SK-N-SH (cell line): ENCODE measurements around the gene BRCA1.

ENCODE experiments used
- CTCF ChIP-seq: fragments of 200-600 bp; sonication (generic); IDR thresholded peaks from 2 replicates; pipeline ENCODE4 v1.6.1; 2017; ENCODE audit warnings: antibody characterized with exemption, mild to moderate bottlenecking, moderate library complexity
- EP300 ChIP-seq, 2 experiments: IDR thresholded peaks; 2 replicates each; pipeline versions ENCODE4 v1.4.0 to v1.6.1; 2012; ENCODE audit warnings: borderline replicate concordance in 1 of 2, low read depth in 1 of 2, low read length in 1 of 2
- FOXJ3 ChIP-seq: sonication (generic); formaldehyde crosslinking; IDR thresholded peaks from 2 replicates; pipeline ENCODE4 v1.5.1; 2020; ENCODE audit warnings: mild to moderate bottlenecking, missing genetic modification reagents
- GABPA ChIP-seq: IDR thresholded peaks from 2 replicates; pipeline ENCODE4 v1.4.0; 2012; ENCODE audit warnings: low read depth, mild to moderate bottlenecking
- JUND ChIP-seq: IDR thresholded peaks from 2 replicates; pipeline ENCODE4 v1.4.0; 2012
- RCOR1 ChIP-seq: fragments of 150-350 bp; IDR thresholded peaks from 2 replicates; pipeline ENCODE4 v1.6.1; 2017; ENCODE audit warnings: antibody characterized with exemption, low read length
- REST ChIP-seq: IDR thresholded peaks from 2 replicates; pipeline ENCODE4 v1.6.1; 2012; ENCODE audit warnings: mild to moderate bottlenecking, low read depth, low read length, moderate library complexity
- RFX5 ChIP-seq: IDR thresholded peaks from 2 replicates; pipeline ENCODE4 v1.6.1; 2012; ENCODE audit warnings: mild to moderate bottlenecking, improper control_type of control experiment, low read length

DNA sequence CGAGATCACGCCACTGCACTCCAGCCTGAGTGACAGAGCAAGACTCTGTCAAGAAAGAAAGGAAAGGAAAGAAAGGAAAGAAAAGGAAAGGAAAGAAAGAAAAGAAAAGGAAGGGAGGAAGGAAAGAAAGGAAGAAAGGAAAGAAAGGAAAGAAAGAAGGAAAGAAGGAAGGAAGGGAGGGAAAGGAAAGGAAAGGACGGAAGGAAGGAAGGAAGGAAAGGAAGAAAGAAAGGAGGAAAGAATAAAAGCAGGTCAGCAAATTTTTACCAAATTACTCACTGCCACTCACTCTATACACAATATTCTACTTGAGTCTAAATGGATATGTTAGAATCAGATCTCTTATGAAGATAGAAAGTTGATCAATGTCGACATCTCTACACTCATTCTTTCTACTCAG, 50.3 kb downstream of the BRCA1 start:
- TF ChIP-seq REST (no peak), JUND (no peak), RFX5 (no peak), CTCF (no peak), EP300 (IDR thresholded peaks at IDR 0.05; ENCODE audit: borderline replicate concordance in 1 of 2, low read depth in 1 of 2, low read length in 1 of 2) (no peak), GABPA (no peak), FOXJ3 (CRISPR knock-in tag) (no peak), RCOR1 (no peak)
